HAP-1 (cell line): ENCODE data around the gene CHTF18.
"Not testable (repeated sequence)": the region's sequence is repeated elsewhere in the genome, so short reads cannot be mapped to it uniquely, and the experiment has no call there.

Experiments
- DNase-seq, 2 experiments: peaks; one replicate each; pipeline ENCODE4 v3.0.0-alpha.2; 2016 to 2020; ENCODE audit warnings: low spot score in 2 of 2
- H3K27me3 ChIP-seq: fragments of 250-450 bp; sonication (Bioruptor Pico); 2 replicates; pipeline ENCODE4 v1.5.1; 2020; ENCODE audit warnings: low read depth, mild to moderate bottlenecking, moderate library complexity
- H3K36me3 ChIP-seq: fragments of 250-450 bp; sonication (Bioruptor Pico); replicated peaks from 2 replicates; pipeline ENCODE4 v1.5.1; 2020; ENCODE audit warnings: mild to moderate bottlenecking
- H3K4me1 ChIP-seq: fragments of 250-450 bp; sonication (Bioruptor Pico); 2 replicates; pipeline ENCODE4 v1.5.1; 2020; ENCODE audit warnings: mild to moderate bottlenecking
- H3K4me3 ChIP-seq: fragments of 250-450 bp; sonication (Bioruptor Pico); 2 replicates; pipeline ENCODE4 v1.5.1; 2020; ENCODE audit warnings: mild to moderate bottlenecking, moderate library complexity
- H3K9me3 ChIP-seq: fragments of 250-450 bp; sonication (Bioruptor Pico); 2 replicates; pipeline ENCODE4 v1.5.1; 2020; ENCODE audit warnings: mild to moderate bottlenecking, moderate library complexity
- in situ Hi-C: fragments of 300-500 bp; cut with MboI; formaldehyde crosslinking; loops from 3 replicates; pipeline ENCODE4 v1.14.3; 2020; ENCODE audit warnings: low sequenced_read_pairs, inconsistent platforms, mixed read lengths

CHTF18 gene

DNA sequence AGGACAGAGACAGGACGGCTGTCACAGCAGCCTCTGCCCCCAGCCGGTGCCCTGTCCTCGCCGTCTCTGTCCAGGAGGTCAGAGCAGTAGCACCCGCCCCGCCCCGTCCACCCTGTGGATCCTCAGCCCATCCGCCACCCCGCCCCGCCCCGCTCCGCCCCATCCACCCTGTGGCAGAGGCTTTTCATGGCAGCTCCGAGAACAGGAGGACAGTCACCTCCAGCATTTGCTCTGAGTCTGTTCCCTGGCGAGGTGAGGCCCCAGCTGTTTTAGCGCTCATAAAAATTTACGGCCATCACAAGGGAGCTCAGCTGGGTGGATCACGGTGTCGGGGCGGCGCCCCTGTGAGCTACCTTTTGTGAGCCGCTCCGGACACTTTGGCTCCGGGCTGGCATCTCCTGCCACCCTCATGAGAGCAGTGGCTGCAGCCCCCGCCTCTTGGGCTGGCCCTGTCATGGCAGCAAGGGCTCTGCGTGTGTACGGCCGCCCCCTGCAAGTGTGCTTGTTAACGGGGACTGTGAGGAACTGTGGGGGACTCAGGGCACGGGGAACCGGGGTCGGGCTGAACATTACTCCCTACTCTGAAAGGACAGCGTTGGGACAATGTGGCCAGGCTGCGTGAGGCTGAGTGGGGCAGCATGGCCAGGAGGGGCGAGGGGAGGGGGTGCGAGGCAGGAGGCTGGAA lies 44.4 kb downstream of the CHTF18 start:
- H3K9me3 ChIP-seq = peaks cover 8% of the 10 kb centered on the region
- DNase-seq = no peak
- H3K27me3 ChIP-seq = no peaks in the 10 kb centered on the region
- in situ Hi-C loops = no loop called here
- H3K36me3 ChIP-seq = no peaks in the 10 kb centered on the region
- H3K4me1 ChIP-seq = no peaks in the 10 kb centered on the region
- H3K4me3 ChIP-seq = no peak overlapping the region

DNA sequence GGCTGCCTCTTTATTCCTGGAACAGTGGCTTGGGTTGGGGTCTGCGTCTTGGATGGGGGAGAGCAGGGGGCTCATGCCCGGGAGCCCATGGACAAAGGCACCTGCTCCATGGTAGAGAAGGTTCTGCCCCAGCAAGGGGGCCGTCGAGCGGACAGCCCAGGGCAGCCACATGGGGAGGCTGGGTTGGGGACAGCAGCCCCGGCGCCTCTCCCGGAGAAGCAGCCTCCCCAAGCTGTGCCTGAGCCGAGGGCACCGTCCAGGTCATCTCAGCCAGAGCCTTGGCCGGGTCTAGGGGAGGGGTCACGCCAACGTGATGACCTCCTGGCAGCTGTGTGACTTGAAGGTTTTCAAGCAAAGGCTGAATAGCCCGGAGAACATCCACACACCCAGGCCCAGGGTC lies 45.0 kb downstream of the CHTF18 start:
- no peak for DNase-seq
- peaks cover 8% of the 10 kb centered on the region for H3K9me3 ChIP-seq
- in situ Hi-C loops = no loop called here
- H3K27me3 ChIP-seq = no peaks in the 10 kb centered on the region
- H3K4me1 ChIP-seq = no peaks in the 10 kb centered on the region
- H3K36me3 ChIP-seq = no peaks in the 10 kb centered on the region
- H3K4me3 ChIP-seq = no peak overlapping the region

DNA sequence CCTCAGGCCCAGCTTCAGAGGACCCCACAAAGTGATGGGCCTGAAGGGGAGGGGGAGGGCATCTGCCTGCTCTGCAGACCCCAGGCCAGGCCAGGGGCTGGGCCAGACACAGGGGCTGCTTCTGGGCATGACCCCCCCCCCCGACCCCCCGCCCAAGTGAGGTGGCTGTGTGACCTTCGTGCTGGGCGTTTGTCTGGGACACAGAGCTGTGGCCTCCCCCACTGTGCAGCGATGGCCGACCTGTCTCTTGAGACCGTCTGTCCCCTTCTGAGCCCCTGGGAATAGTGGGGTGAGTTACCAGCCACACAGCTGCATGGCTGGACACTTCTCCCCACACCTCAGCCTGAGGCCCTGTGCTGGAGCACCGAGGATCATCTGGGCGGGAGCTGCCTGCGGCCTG lies 47.0 kb downstream of the CHTF18 start:
- DNase-seq = no peak
- in situ Hi-C loops = no loop called here
- peaks cover 8% of the 10 kb centered on the region for H3K9me3 ChIP-seq
- no peaks in the 10 kb centered on the region for H3K4me1 ChIP-seq
- no peaks in the 10 kb centered on the region for H3K27me3 ChIP-seq
- H3K36me3 ChIP-seq = no peaks in the 10 kb centered on the region
- H3K4me3 ChIP-seq = no peak overlapping the region

DNA sequence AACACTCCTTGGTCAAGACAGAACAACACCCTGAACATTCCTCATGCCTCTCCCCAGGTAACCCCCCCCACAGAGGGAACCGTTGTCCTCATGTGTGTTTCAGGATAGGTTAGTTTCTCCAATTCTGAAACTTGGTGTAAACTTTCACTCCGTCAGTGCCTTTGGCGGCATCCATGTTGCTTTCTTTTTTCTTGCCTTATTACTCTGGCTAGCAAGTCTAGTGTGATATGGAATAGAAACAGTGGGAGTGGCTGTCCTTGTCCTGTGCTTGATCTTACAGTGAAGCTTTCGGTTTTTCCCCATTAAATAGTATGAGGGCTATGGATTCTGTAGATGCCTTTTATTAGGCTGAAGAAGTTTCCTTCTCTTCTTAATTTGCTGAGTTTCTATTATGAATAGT lies 47.8 kb downstream of the CHTF18 start:
- Histone ChIP-seq H3K4me3 (no peak overlapping the region), H3K9me3 (peaks cover 8% of the 10 kb centered on the region), H3K27me3 (no peaks in the 10 kb centered on the region), H3K4me1 (no peaks in the 10 kb centered on the region), H3K36me3 (no peaks in the 10 kb centered on the region)
- in situ Hi-C loops = no loop called here
- no peak for DNase-seq

DNA sequence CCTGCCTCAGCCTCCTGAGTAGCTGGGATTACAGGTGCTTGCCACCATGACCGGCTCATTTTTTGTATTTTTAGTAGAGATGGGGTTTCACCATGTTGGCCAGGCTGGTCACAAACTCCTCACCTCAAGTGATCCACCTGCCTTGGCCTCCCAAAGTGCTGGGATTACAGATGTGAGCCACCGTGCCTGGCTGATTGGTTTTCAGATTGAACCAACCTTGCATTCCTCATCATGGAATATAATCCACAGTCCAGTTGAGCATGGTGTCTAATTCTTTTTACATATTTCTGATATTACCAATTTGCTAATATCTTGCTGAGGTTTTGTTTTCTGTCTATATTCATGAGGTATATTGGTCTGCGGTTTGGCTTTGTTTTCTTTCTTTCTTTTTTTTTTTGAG lies 48.4 kb downstream of the CHTF18 start:
- H3K9me3 ChIP-seq, H3K4me1 ChIP-seq, DNase-seq, H3K36me3 ChIP-seq, in situ Hi-C loops, H3K27me3 ChIP-seq, H3K4me3 ChIP-seq: not testable (repeated sequence)

DNA sequence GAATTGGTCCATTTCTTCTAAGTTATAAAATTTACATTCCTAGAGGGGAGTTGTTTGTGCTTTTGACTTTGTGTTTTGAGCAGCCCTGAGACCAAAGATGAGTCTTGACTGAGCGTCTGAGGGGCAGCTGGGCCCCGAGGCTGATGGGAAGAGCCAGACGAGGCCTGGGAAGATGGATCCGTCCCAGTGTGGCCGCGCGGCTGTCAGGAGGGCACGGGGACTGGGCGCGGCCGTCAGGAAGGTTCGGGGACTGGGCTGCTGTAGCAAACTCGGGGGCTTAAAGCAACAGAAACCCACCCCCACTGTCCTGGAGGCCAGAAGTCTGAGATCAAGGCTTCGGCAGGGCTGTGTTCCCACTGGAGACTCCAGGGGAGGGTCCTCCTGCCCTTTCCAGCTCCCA lies 50.3 kb downstream of the CHTF18 start:
- H3K27me3 ChIP-seq = no peaks in the 10 kb centered on the region
- peaks cover 8% of the 10 kb centered on the region for H3K9me3 ChIP-seq
- H3K36me3 ChIP-seq = no peaks in the 10 kb centered on the region
- no peaks in the 10 kb centered on the region for H3K4me1 ChIP-seq
- no peak for DNase-seq
- H3K4me3 ChIP-seq = no peak overlapping the region
- in situ Hi-C loops = no loop called here

DNA sequence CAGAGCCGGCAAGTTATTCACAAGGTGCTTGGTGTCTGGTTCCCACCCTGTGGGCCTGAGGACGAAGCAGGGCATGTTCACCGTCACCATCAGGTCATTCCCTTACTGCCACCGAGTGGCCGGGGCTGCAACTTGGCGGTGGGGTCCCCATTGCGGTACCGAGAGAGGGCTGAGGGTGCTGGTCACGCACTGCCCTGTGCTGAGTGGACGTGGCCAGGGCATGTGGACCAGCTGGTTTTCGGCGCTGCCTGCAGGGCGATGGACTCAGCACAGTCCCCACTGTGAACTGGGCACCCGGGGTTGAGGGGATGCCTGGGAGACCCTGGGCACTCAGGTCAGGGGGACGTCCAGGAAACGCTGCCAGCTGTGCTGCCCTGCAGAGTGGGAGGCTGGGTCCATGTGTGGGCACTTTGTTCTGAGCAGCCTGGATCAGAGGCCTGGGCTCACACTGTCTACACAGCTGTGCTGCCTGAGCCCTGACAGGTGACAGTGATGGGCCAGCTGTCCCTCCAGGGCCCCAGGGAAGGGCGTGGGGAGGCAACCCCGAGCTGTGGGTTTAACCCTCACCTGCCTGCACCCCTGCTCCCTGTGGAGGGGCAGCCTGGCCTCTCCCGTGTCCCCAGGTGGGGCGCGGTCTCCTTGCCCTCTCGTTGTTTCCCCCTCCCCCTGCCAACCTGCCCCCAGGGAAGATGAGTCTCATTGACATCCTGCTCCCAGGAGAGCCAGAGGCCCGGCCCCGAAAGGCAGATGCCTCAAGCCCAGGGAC lies 51.4 kb downstream of the CHTF18 start:
- Histone ChIP-seq H3K9me3 (peaks cover 8% of the 10 kb centered on the region), H3K4me3 (no peak overlapping the region), H3K36me3 (no peaks in the 10 kb centered on the region), H3K27me3 (no peaks in the 10 kb centered on the region), H3K4me1 (no peaks in the 10 kb centered on the region)
- DNase-seq = no peak
- in situ Hi-C loops = no loop called here

DNA sequence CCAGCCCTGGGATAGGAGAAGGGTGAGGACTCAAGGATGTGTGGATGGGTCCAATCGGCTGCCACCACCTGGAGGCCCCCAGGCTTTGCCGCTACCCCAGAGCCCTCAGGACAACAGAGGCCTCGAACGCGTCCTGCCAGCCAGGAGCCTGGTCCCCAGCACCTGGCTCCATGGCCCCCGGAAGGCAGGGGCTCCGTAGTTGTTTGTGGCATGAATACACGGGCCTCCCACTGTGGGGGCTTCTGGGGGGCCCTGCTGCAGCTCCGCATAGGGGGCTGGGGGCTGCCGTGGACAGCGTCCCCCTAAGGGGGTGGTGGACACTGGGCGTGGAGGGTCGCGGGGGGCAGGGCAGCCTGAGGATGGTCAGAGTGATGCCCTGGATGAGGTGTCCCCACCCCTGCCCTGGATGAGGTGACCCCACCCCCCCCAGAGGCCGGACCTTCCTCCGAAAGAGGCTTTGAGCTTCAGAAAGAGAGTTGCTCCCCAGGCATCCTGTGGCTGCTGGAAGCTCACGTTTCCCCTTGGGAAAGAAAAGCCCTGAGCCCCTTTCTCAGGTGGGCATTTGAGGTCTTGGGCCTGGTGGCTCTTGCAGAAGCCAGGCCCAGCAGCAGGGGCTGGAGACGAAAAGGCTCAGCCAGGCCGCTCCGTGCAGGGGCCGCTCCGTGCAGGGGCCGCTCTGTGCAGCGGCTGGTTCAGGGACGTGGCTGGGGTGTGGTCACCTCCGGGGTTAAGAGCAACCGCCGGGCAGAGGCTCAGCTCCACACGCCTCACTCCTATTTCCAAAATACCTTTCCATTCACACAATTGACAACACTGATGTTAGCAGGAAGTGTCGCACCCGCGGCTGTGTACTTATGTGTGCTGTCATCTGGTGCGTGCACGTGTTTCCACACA lies 52.4 kb downstream of the CHTF18 start:
- in situ Hi-C loops = no loop called here
- H3K36me3 ChIP-seq = no peaks in the 10 kb centered on the region
- H3K27me3 ChIP-seq = no peaks in the 10 kb centered on the region
- H3K9me3 ChIP-seq = peaks cover 7% of the 10 kb centered on the region
- DNase-seq = no peak
- H3K4me1 ChIP-seq = no peaks in the 10 kb centered on the region
- H3K4me3 ChIP-seq = no peak overlapping the region

DNA sequence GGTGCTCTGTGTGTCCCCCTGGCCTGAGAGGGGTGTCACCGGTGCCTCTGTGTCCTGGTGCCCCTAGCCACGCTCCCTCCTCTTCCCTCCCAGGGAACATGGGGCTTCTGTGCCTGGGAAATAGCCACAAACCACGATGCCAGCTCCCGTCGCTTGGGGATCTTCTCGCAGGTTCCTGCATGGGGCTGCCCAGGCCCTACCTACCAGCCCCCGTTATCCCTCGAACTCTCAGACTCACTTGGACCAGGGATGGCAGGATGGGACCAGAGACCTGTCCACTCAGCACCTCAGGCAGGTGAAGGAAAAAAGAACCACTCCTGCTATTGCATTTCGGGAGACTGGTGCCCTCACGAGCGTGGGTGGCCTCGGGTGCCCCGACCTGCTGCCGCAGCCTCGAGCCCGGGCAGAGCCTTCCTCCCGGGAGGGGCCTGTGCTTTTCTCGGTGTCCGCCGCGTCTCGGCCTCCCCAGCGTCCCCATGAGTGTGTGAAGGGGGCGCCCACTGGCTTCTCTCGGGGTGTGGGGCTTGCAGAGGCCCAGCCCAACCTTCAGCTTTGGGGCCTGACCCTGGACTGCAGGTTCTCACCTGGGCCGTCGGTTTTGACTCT lies 53.1 kb downstream of the CHTF18 start:
- Histone ChIP-seq H3K4me3 (no peak overlapping the region), H3K4me1 (no peaks in the 10 kb centered on the region), H3K27me3 (no peaks in the 10 kb centered on the region), H3K36me3 (no peaks in the 10 kb centered on the region), H3K9me3 (0 out of 2 replicates have a peak, but pooled peaks cover 2% of the 10 kb centered on the region)
- no peak for DNase-seq
- in situ Hi-C loops = no loop called here

DNA sequence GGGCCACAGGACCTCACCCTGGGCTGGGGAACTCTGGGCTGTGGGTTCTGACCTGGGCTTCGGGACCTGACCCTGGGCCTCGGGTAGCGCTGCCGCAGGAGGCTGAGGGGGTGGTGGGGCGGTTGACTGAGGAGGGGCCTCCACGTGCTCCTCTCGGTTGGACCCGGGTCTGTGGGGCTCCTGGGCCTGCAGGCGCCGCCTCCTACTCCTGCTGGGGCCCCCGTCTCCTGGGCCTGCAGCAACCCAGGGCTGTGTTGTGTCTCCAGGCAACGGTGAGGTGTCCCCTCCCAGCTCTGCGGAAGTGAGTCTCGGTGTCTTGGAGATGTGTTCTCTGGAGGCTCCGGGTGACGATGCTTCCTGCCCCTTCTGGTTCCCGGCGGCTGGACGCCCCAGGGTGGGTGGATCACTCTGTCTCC lies 53.6 kb downstream of the CHTF18 start:
- in situ Hi-C loops = no loop called here
- Histone ChIP-seq H3K27me3 (no peaks in the 10 kb centered on the region), H3K4me1 (no peaks in the 10 kb centered on the region), H3K9me3 (no peaks in the 10 kb centered on the region), H3K4me3 (no peak overlapping the region), H3K36me3 (no peaks in the 10 kb centered on the region)
- no peak for DNase-seq

DNA sequence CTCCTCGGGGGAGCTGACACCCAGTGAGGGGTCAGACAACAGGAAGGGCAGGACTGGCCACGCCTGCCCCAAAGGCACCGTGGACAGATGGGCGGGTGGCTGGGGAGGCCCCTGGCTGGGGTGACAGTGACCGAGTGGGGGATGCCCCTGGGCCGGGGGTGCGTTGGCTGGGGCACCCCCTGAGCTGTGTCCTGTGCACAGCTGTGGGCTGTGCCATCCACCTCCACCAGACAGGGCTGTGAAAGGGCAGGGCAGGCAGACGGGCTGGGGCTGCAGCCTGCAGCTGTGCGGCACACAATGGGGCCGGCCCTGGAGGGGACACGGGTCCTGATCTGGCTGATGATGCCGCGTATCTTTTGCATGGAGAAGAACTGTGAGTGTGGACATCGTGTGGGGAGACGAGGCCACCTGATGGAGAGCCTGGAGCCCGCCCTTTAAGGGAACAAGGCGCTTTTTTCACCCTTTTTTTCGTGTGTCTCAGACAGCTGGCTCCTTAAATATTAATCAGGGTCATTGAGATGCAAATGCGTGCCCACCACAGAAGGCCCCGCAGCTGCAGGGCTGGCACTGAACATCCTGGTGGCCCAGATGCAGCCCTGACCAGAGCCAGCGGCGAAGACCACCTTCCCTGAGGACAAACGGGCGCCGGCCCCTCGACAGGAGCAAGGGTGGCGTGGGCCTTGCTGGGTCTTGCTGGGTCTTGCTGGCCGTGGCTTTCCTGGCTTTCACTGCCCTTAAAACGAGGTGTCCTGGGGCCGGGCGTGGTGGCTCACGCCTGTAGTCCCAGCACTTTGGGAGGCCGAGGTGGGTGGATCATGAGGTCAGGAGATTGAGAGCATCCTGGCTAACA lies 54.5 kb downstream of the CHTF18 start:
- no peaks in the 10 kb centered on the region for H3K4me1 ChIP-seq
- DNase-seq = no peak

DNA sequence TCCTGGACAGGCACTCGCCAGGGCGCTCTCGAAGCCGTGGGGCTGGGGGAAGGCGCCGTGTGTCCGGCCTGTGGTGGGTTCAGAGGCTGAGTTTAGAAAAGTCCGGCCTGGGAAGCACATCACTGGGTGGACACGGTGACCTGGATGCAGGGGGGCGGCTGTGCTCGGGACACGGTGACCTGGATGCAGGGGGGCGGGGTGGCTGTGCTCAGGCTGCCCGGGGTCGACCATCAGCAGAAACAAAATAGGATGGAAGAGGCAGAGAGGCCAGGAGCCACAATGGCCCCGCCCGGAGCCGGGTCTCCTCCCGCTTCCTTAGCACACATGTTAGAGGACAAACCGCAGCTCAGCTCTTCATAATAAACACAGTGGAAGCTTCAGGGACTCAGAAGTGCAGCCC lies 55.4 kb downstream of the CHTF18 start:
- no peaks in the 10 kb centered on the region for H3K36me3 ChIP-seq
- H3K27me3 ChIP-seq = no peaks in the 10 kb centered on the region
- H3K4me3 ChIP-seq = no peak overlapping the region

More for the DNA sequence above, 54.5 kb downstream of the CHTF18 start:
- in situ Hi-C loops = no loop called here
- Histone ChIP-seq H3K4me3 (no peak overlapping the region), H3K9me3 (no peaks in the 10 kb centered on the region; the same call in 1 of the 2 replicates), H3K36me3 (no peaks in the 10 kb centered on the region), H3K27me3 (no peaks in the 10 kb centered on the region)

More for the DNA sequence above, 55.4 kb downstream of the CHTF18 start:
- in situ Hi-C loops = no loop called here
- H3K4me1 ChIP-seq = no peaks in the 10 kb centered on the region
- no peaks in the 10 kb centered on the region; the same call in 1 of the 2 replicates for H3K9me3 ChIP-seq
- DNase-seq = no peak
